ENCODE data around the gene SH2D3A.
A peak's percentile ranks its signal among the peaks of the same experiment; 100 is the strongest.

Gene SH2D3A

GRCh38 chr19:6737873-6738786 is 29.1 kb downstream of the SH2D3A start:
- DNase-seq (ENCODE audit: low spot score), result peak; percentile 82

GRCh38 chr19:6737284-6737872 is 29.9 kb downstream of the SH2D3A start, which contains the start of gene GPR108:
GPR108 (minus strand) TSS chr19:6737580; CDS start chr19:6737576, 4 bp downstream.
- peak; percentile 100 for DNase-seq (ENCODE audit: low spot score)

GRCh38 chr19:6736917-6737283 is 30.3 kb downstream of the SH2D3A start:
- no peak for DNase-seq (ENCODE audit: low spot score)

- DNase-seq (ENCODE audit: low spot score), result peak; percentile 83
Measured at GRCh38 chr19:6736169-6736916, 30.9 kb downstream of the SH2D3A start.

GRCh38 chr19:6735181-6735911 is 31.9 kb downstream of the SH2D3A start:
- DNase-seq (ENCODE audit: low spot score), result no peak

- no peak for DNase-seq (ENCODE audit: low spot score)
Measured at GRCh38 chr19:6734096-6734696, 33.0 kb downstream of the SH2D3A start.

- DNase-seq (ENCODE audit: low spot score), result no peak
Measured at GRCh38 chr19:6733338-6734095, 33.7 kb downstream of the SH2D3A start.

GRCh38 chr19:6732803-6733337 is 34.4 kb downstream of the SH2D3A start:
- no peak for DNase-seq (ENCODE audit: low spot score)

GRCh38 chr19:6731822-6732221 is 35.4 kb downstream of the SH2D3A start:
- no peak for DNase-seq (ENCODE audit: low spot score)

- DNase-seq (ENCODE audit: low spot score), result no peak
Measured at GRCh38 chr19:6730941-6731670, 36.1 kb downstream of the SH2D3A start.

- DNase-seq (ENCODE audit: low spot score), result peak; percentile 74
Measured at GRCh38 chr19:6730153-6730804, 37.0 kb downstream of the SH2D3A start.

GRCh38 chr19:6729573-6730152 is 37.6 kb downstream of the SH2D3A start:
- DNase-seq (ENCODE audit: low spot score), result no peak

GRCh38 chr19:6728346-6728745 is 38.9 kb downstream of the SH2D3A start:
- peak; percentile 73 for DNase-seq (ENCODE audit: low spot score)

- DNase-seq (ENCODE audit: low spot score), result no peak
Measured at GRCh38 chr19:6725513-6726231, 41.6 kb downstream of the SH2D3A start.

GRCh38 chr19:6724631-6725492 is 42.4 kb downstream of the SH2D3A start:
- no peak for DNase-seq (ENCODE audit: low spot score)

- peak; percentile 53 for DNase-seq (ENCODE audit: low spot score)
Measured at GRCh38 chr19:6723738-6724137, 43.5 kb downstream of the SH2D3A start.

GRCh38 chr19:6723108-6723618 is 44.1 kb downstream of the SH2D3A start:
- peak; percentile 65 for DNase-seq (ENCODE audit: low spot score)

Data from Ammon's horn (tissue), 1 donor.